ENCODE measurements around the gene WDR83. TPM values are rescaled to one million over a fixed set of nuclear protein-coding genes. Genes with fewer than 3 reads are reported as not detected.

WDR83 gene
- total and polyA plus RNA-seq, 10 of the 15 experiments (the other 5 are each of a cell fraction or from before 2014, with no cell fraction given), result 0.58 to 17.7 (median 10.8) TPM

- in situ Hi-C loops (cut with MboI), result no loop called here
- RAD21 ChIA-PET (ENCODE audit: unreplicated experiment), result no interaction called here
- WGBS (ENCODE audit: insufficient coverage, insufficient replicate concordance, low lambda C conversion rate, missing lambda C conversion rate), result 76% methylated on average over 3 of the region's 3 CpGs
Observed at GRCh38 chr19:12685831-12686230, 19.2 kb downstream of the WDR83 start.

More at GRCh38 chr19:12685831-12686230, 19.2 kb downstream of the WDR83 start:
- H3K4me2 ChIP-seq (ENCODE audit: control insufficient read depth, insufficient read depth), result no peak overlapping the region
- no peak for FAIRE-seq
- no peaks in the 10 kb centered on the region for H3K27me3 ChIP-seq (replicated peaks in 1 of 2; ENCODE audit: control insufficient read depth in 2 of 2, insufficient read depth in 2 of 2, low read length in 1 of 2)
- intact Hi-C loops (cut with micrococcal nuclease; ENCODE audit: unreplicated experiment), result no loop called here
- no peaks in the 10 kb centered on the region for H3K79me2 ChIP-seq (ENCODE audit: control insufficient read depth, insufficient read depth, low read length)
- H3K36me3 ChIP-seq (ENCODE audit: control insufficient read depth in 2 of 2, insufficient read depth in 2 of 2, low read length in 1 of 2), result peaks cover 0 to 2% of the 10 kb centered on the region in 2 experiments; a peak in 3 of 4 replicates
- ChIA-PET CTCF (interaction anchor here (1.1 to 1.6 kb wide), 2 partner anchors 9 to 110 kb away, joined by 4 to 7 read pairs; no protein-coding TSS in a partner anchor), SMC1A (ENCODE audit: uncharacterized antibody, unreplicated experiment) (no interaction called here), POLR2A (interaction anchor here (0.6 to 1.5 kb wide), 3 partner anchors 8 to 37 kb away, joined by 3 to 5 read pairs (median 3); partner anchors contain the start of genes FBXW9 and TNPO2)
- no peak for DNase-seq (ENCODE audit: low read depth, low spot score)
- no peaks in the 10 kb centered on the region for H4K20me1 ChIP-seq (ENCODE audit: control insufficient read depth, insufficient read depth)
- ATAC-seq, result no peak
- H3K4me1 ChIP-seq (ENCODE audit: control insufficient read depth, insufficient read depth, low read length), result no peaks in the 10 kb centered on the region
- no peak overlapping the region for H2AFZ ChIP-seq (ENCODE audit: control insufficient read depth, low read depth, low read length)
- TF ChIP-seq SREBF1 (IDR thresholded peaks at IDR 0.05; ENCODE audit: low read length) (no peak), MXI1 (IDR thresholded peaks at IDR 0.05; ENCODE audit: low read depth, low read length) (no peak), TBL1XR1 (IDR thresholded peaks at IDR 0.05; ENCODE audit: low read depth, low read length) (no peak), USF2 (IDR thresholded peaks at IDR 0.05; ENCODE audit: borderline replicate concordance, low read depth, low read length) (no peak), ELK1 (IDR thresholded peaks at IDR 0.05; ENCODE audit: low read depth, low read length) (no peak), CBX5 (IDR thresholded peaks at IDR 0.05; ENCODE audit: low read depth) (no peak), SRF (IDR thresholded peaks at IDR 0.05; ENCODE audit: low read depth in 2 of 2, low read length in 2 of 2) (no peak), E2F4 (IDR thresholded peaks at IDR 0.05; ENCODE audit: low read depth, low read length) (no peak), NR2C1 (IDR thresholded peaks at IDR 0.05) (no peak), JUND (IDR thresholded peaks at IDR 0.05; ENCODE audit: low read depth, low read length) (no peak), KAT2A (conservative IDR thresholded peaks at IDR 0.05; ENCODE audit: control insufficient read depth, low read depth, low read length) (no peak), ZNF207 (IDR thresholded peaks at IDR 0.05; ENCODE audit: borderline replicate concordance) (no peak)
- TF ChIP-seq, protein P1, sequence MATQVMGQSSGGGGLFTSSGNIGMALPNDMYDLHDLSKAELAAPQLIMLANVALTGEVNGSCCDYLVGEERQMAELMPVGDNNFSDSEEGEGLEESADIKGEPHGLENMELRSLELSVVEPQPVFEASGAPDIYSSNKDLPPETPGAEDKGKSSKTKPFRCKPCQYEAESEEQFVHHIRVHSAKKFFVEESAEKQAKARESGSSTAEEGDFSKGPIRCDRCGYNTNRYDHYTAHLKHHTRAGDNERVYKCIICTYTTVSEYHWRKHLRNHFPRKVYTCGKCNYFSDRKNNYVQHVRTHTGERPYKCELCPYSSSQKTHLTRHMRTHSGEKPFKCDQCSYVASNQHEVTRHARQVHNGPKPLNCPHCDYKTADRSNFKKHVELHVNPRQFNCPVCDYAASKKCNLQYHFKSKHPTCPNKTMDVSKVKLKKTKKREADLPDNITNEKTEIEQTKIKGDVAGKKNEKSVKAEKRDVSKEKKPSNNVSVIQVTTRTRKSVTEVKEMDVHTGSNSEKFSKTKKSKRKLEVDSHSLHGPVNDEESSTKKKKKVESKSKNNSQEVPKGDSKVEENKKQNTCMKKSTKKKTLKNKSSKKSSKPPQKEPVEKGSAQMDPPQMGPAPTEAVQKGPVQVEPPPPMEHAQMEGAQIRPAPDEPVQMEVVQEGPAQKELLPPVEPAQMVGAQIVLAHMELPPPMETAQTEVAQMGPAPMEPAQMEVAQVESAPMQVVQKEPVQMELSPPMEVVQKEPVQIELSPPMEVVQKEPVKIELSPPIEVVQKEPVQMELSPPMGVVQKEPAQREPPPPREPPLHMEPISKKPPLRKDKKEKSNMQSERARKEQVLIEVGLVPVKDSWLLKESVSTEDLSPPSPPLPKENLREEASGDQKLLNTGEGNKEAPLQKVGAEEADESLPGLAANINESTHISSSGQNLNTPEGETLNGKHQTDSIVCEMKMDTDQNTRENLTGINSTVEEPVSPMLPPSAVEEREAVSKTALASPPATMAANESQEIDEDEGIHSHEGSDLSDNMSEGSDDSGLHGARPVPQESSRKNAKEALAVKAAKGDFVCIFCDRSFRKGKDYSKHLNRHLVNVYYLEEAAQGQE (IDR thresholded peaks at IDR 0.05; ENCODE audit: low read depth, low read length), result no peak
- TF ChIP-seq, protein P2, sequence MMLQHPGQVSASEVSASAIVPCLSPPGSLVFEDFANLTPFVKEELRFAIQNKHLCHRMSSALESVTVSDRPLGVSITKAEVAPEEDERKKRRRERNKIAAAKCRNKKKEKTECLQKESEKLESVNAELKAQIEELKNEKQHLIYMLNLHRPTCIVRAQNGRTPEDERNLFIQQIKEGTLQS (IDR thresholded peaks at IDR 0.05; ENCODE audit: borderline replicate concordance, extremely low read depth, low read depth, low read length), result no peak
- no peak overlapping the region for H3K9ac ChIP-seq (ENCODE audit: control insufficient read depth, insufficient read depth, low read length)
- no peak overlapping the region for H3K4me3 ChIP-seq
- no peak overlapping the region for H3K27ac ChIP-seq (ENCODE audit: control insufficient read depth, insufficient read depth)
- no peaks in the 10 kb centered on the region for H3K9me3 ChIP-seq (replicated peaks; ENCODE audit: control insufficient read depth, insufficient read depth, low read length)
- no TSS peak for BruUV-seq (replicated peaks)
